Activated naive CD4-positive, alpha-beta T cell treated with anti-CD3 and anti-CD28 coated beads for 36 hours (primary cell): ENCODE measurements around the gene SYT7. TPM values are rescaled to one million over a fixed set of nuclear protein-coding genes. Genes with fewer than 3 reads are reported as not detected.

Experiments used
- CTCF ChIA-PET: fragments of 350-600 bp; sonication (Branson Sonifier 250); formaldehyde crosslinking; loops from one replicate; lab custom pipeline; 2021; ENCODE audit warnings: antibody characterized with exemption; lab: Charles Lee
- DNase-seq: peaks from one replicate; pipeline ENCODE4 v3.0.0-alpha.2; 2020
- H3K27ac Mint-ChIP-seq: one replicate; pipeline ENCODE4 v1.8.0; 2021; ENCODE audit warnings: mild to moderate bottlenecking, mixed read lengths
- H3K27me3 Mint-ChIP-seq: one replicate; pipeline ENCODE4 v1.8.0; 2021; ENCODE audit warnings: low read depth, mixed read lengths
- H3K36me3 Mint-ChIP-seq: one replicate; pipeline ENCODE4 v1.8.0; 2021; ENCODE audit warnings: low read depth, mixed read lengths
- H3K4me1 Mint-ChIP-seq: one replicate; pipeline ENCODE4 v1.8.0; 2021; ENCODE audit warnings: low read depth, mixed read lengths
- H3K4me3 Mint-ChIP-seq: one replicate; pipeline ENCODE4 v1.8.0; 2021; ENCODE audit warnings: mild to moderate bottlenecking, moderate library complexity, mixed read lengths
- H3K9me3 Mint-ChIP-seq: one replicate; pipeline ENCODE4 v1.8.0; 2021; ENCODE audit warnings: mixed read lengths
- intact Hi-C: fragments of 100-400 bp; cut with micrococcal nuclease; formaldehyde crosslinking; loops from one replicate; pipeline ENCODE4 v1.15.1; 2023
- total RNA-seq, 2 experiments: library from RNA; stranded (reverse); gene quantifications; one replicate each; pipeline ENCODE4 v1.2.3, GENCODE V29; 2021

Gene SYT7
- total RNA-seq, 2 experiments from 2014 or later: not detected

GRCh38 chr11:61575886-61576861 lies 4.7 kb downstream of the SYT7 start:
- Mint-ChIP-seq H3K27ac (no peak overlapping the region), H3K9me3 (no peaks in the 10 kb centered on the region), H3K27me3 (peaks cover 25% of the 10 kb centered on the region), H3K36me3 (no peaks in the 10 kb centered on the region), H3K4me3 (no peak overlapping the region), H3K4me1 (peaks cover 3% of the 10 kb centered on the region)
- CTCF ChIA-PET: interaction anchor here (1.0 kb wide), 2 partner anchors 9 to 10 kb away, joined by 3 to 4 read pairs; no protein-coding TSS in a partner anchor
- intact Hi-C loops: no loop called here
- DNase-seq: no peak

- Mint-ChIP-seq H3K9me3 (no peaks in the 10 kb centered on the region), H3K27ac (no peak overlapping the region), H3K27me3 (peaks cover 29% of the 10 kb centered on the region), H3K4me3 (no peak overlapping the region), H3K4me1 (peaks cover under 1% of the 10 kb centered on the region), H3K36me3 (no peaks in the 10 kb centered on the region)
- intact Hi-C loops: no loop called here
- no peak for DNase-seq
- CTCF ChIA-PET: no interaction called here
Observed at GRCh38 chr11:61574611-61575010, 6.3 kb downstream of the SYT7 start.

- intact Hi-C loops: no loop called here
- H3K4me1 Mint-ChIP-seq: peaks cover 1% of the 10 kb centered on the region
- H3K27ac Mint-ChIP-seq: no peak overlapping the region
- H3K36me3 Mint-ChIP-seq: no peaks in the 10 kb centered on the region
- H3K27me3 Mint-ChIP-seq: peaks cover 25% of the 10 kb centered on the region
- no peak for DNase-seq
- H3K4me3 Mint-ChIP-seq: no peak overlapping the region
- H3K9me3 Mint-ChIP-seq: no peaks in the 10 kb centered on the region
- CTCF ChIA-PET: no interaction called here
Observed at GRCh38 chr11:61572913-61573312, 8.0 kb downstream of the SYT7 start.

DNA sequence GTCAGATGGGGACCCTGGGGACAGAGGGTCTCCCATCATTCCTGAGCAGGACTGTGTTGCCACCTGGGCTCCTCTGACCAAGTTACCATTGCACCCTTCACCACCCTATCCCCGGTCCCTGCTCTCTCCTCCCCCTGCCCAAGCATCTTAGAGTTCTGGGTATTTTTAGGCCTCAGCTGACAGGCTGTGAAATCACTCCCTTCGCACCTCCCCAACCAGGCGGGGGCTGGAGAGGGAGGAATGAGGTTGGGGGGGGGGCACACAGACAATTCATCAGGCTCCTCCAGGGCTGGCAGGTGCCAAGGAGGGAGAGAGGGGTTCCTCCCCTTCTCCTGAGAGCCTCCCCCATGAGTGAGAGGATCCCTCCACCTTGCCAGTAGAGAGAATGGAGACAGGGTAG lies 9.0 kb downstream of the SYT7 start:
- H3K27me3 Mint-ChIP-seq: peaks cover 30% of the 10 kb centered on the region

DNA sequence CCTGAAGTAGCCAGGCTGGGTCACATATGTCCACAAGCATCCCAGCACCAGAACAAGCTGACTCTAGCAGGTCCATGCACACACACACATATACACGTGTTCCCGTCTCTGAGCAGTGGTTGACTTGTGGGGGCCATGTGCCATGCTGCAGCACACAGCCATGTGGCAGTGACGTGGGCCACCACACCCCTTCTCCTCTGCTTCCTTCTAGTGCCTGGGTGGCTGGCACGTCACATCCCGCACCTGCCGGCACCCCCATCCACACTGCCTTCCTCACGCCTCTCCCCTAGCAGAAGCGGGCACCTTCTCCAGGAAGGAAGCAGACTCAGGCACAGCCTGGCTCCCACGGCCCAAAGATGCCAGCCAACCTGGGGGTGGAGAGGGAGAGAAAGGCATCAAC lies 9.5 kb downstream of the SYT7 start:
- Mint-ChIP-seq H3K9me3 (no peaks in the 10 kb centered on the region), H3K27me3 (peaks cover 32% of the 10 kb centered on the region), H3K4me3 (no peak overlapping the region), H3K4me1 (peaks cover 1% of the 10 kb centered on the region), H3K36me3 (no peaks in the 10 kb centered on the region), H3K27ac (no peak overlapping the region)
- no peak for DNase-seq
- intact Hi-C loops: no loop called here
- CTCF ChIA-PET: interaction anchor here (0.6 kb wide), 1 partner anchor 185 kb away, joined by 3 read pairs; no protein-coding TSS in a partner anchor

More for the DNA sequence above, 9.0 kb downstream of the SYT7 start:
- H3K9me3 Mint-ChIP-seq: no peaks in the 10 kb centered on the region
- H3K27ac Mint-ChIP-seq: no peak overlapping the region
- CTCF ChIA-PET: no interaction called here
- peaks cover 1% of the 10 kb centered on the region for H3K4me1 Mint-ChIP-seq
- no peaks in the 10 kb centered on the region for H3K36me3 Mint-ChIP-seq
- DNase-seq: no peak
- H3K4me3 Mint-ChIP-seq: no peak overlapping the region
- intact Hi-C loops: no loop called here

DNA sequence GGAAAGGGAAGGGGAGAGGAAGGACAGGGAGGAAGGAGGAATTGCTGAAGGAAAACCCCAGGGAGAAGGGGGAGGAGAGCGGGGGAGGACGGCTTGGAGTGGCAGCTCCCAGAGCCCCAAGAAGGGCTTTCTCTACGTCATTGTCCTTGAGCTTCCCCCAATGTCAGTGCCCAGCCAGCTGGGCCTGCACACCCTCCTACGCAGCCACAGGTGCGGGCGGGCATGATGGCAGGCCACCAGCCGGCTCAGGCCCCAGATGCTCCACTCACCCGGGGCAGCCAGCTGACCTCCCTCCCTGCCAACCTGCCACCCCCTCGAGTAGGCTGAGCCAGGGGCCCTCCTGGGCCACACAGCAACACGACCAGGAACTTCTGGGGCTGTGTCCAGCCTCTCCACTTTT lies 11.2 kb downstream of the SYT7 start:
- no peaks in the 10 kb centered on the region for H3K36me3 Mint-ChIP-seq
- no peak overlapping the region for H3K4me3 Mint-ChIP-seq
- CTCF ChIA-PET: interaction anchor here (0.6 to 1.1 kb wide), 3 partner anchors 134 to 460 kb away, joined by 3 to 4 read pairs (median 3); no protein-coding TSS in a partner anchor
- DNase-seq: no peak
- H3K27me3 Mint-ChIP-seq: peaks cover 36% of the 10 kb centered on the region
- H3K9me3 Mint-ChIP-seq: no peaks in the 10 kb centered on the region
- intact Hi-C loops: no loop called here
- peaks cover 1% of the 10 kb centered on the region for H3K4me1 Mint-ChIP-seq
- H3K27ac Mint-ChIP-seq: no peak overlapping the region

DNA sequence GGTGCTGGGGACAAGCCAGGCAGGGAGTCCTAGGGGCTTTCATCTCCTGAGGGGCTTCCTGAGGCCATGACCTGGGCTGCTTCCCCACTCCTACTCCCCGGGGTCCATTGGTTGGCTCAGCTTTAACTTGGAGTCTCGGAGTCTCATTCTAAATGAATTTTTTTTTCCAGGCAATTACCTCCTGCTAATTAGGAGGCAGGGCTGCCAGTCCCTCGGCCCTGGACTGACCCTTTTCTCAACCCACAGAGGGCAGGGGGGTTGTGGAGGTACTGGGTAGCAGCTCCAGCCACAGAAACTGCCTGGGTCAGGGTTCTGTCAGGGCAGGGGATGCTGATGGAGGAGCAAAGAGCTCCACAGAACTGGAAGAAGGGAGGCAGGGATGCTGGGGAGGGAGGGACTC lies 11.9 kb downstream of the SYT7 start:
- no peaks in the 10 kb centered on the region for H3K36me3 Mint-ChIP-seq
- no peak for DNase-seq
- intact Hi-C loops: no loop called here
- peaks cover 43% of the 10 kb centered on the region for H3K27me3 Mint-ChIP-seq
- peaks cover 1% of the 10 kb centered on the region for H3K4me1 Mint-ChIP-seq
- H3K9me3 Mint-ChIP-seq: no peaks in the 10 kb centered on the region
- H3K4me3 Mint-ChIP-seq: no peak overlapping the region
- CTCF ChIA-PET: interaction anchor here (0.6 to 1.3 kb wide), 3 partner anchors 70 to 461 kb away, joined by 3 to 4 read pairs (median 3); no protein-coding TSS in a partner anchor
- H3K27ac Mint-ChIP-seq: no peak overlapping the region

DNA sequence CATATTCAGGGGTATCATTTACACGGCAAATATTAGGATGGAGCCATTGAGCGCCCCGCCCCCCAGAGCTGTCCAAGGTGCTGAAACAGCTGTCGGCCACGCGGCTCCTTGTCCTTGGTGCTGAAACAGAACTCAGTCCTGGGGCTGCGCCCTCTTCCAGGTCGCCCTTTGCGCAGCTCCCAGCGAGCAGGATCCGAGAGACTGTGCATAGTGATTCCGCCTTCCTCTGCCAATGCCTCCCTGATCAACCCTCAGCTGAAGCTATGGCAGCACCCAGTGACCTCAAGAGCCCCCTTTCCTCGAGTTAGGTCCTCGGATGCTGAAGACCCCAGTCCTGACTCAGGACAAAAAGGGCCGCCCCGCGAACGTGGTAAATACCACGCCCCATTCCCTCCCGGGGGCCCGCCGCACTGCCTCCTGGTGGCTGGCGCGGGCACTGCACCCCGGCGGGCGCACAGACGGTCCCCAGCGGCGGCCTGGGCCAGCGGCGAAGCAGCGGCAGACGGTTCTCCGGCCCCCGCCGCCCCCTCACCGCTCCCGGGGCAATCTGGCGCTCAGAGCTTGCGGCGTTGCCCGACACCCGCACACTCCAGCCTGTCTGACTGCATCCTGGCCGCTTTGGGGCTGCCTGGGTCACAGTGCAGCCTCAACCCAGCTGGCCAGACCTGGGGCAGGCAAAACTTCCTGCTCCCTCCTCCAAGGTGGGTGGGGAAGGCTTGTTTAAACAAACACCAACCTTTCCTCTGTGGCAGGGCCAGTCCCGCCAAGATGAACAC lies 13.4 kb downstream of the SYT7 start:
- H3K4me1 Mint-ChIP-seq: peaks cover 1% of the 10 kb centered on the region
- intact Hi-C loops: loop anchor here (1.0 kb wide), 1 partner anchor 14 kb away; the partner anchor contains the start of gene SYT7
- no peak overlapping the region for H3K27ac Mint-ChIP-seq
- peak; percentile 87 for DNase-seq
- H3K27me3 Mint-ChIP-seq: peaks cover 43% of the 10 kb centered on the region
- no peaks in the 10 kb centered on the region for H3K9me3 Mint-ChIP-seq
- no peaks in the 10 kb centered on the region for H3K36me3 Mint-ChIP-seq
- CTCF ChIA-PET: interaction anchor here (0.8 to 2.6 kb wide), 10 partner anchors 8 to 132 kb away, joined by 3 to 10 read pairs (median 4); no protein-coding TSS in a partner anchor
- H3K4me3 Mint-ChIP-seq: no peak overlapping the region

DNA sequence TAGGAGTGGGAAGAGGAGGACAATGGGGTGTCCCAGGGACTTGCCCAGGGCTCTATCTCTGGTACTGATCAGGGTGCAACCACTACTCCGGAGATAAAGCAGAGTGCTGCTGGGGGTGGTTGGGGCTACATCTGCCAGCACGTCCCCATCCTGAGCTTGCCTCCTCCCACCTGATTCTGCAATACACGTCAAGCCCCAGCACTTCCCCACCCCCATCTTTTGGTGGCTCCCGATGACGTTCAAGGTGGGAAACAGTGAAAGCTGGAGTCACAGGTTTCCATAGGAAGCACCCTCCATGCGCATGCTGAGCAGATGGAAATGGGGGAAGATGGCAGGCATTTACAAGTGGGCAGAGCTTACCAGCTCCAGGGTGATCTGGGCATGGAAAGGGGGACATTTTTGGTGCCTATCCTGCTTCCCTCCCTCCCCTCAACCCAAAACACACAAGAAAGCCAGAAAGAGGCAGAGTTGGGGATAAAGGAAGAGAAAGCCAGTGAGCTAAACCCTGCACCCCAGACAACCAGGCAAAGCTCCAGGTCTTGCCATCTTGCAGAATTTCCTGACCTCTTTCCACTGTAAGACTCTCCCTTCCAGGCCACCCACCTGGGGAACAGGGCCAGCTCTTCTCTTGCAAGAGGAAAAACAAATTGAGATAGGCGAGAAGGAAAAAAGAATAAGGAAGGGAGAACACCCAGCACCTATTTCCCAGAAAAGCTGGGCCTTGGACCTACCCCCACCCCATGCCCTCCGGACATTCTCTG lies 15.8 kb downstream of the SYT7 start:
- no peaks in the 10 kb centered on the region for H3K36me3 Mint-ChIP-seq
- H3K27me3 Mint-ChIP-seq: peaks cover 38% of the 10 kb centered on the region
- intact Hi-C loops: no loop called here
- CTCF ChIA-PET: interaction anchor here (0.9 to 2.6 kb wide), 2 partner anchors 73 to 75 kb away, joined by 3 to 10 read pairs; no protein-coding TSS in a partner anchor
- no peaks in the 10 kb centered on the region for H3K9me3 Mint-ChIP-seq
- peaks cover 1% of the 10 kb centered on the region for H3K4me1 Mint-ChIP-seq
- H3K4me3 Mint-ChIP-seq: no peak overlapping the region
- H3K27ac Mint-ChIP-seq: no peak overlapping the region
- DNase-seq: no peak

DNA sequence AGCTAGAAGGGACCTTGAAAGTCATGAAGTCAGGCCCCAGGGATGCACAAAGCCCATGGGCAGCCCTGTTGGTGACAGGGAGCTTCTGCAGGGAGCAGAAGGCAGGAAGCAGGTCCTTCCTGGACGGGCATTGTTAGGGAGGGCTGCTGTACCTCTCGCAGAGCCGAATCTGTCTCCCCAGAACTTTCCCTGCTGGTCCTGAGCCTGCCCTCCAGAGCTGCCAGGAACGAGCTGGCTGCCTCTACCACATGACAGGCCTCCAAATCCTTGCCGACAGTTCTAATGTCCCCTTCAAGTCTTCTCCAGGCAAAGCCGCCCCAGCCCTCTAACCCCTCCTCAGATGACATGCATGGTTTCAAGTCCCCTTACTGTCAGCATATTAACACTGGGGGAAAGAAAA lies 20.1 kb downstream of the SYT7 start:
- intact Hi-C loops: no loop called here
- no peak overlapping the region for H3K27ac Mint-ChIP-seq
- H3K9me3 Mint-ChIP-seq: no peaks in the 10 kb centered on the region
- CTCF ChIA-PET: no interaction called here
- H3K4me1 Mint-ChIP-seq: no peaks in the 10 kb centered on the region
- H3K4me3 Mint-ChIP-seq: no peak overlapping the region
- H3K27me3 Mint-ChIP-seq: peaks cover 38% of the 10 kb centered on the region
- DNase-seq: no peak
- no peaks in the 10 kb centered on the region for H3K36me3 Mint-ChIP-seq

DNA sequence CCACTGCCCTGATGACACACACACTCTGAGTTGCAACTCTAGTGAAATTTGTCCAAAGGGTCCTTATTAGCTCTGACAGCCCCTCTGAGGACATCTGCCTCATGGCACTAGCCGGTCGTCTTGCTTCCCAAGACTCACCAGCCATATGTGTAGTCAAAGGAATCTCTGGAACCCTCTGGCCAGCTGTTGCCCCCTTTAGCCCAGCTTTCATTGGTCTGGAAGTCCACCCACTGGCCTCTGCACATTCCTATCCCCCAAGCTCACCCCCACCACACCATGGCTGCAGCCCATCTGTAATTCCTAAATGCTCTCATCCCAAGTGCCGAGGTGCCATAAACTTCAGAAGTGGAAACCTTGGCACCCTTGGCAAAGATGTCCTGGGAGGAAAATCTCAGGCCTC lies 24.3 kb downstream of the SYT7 start:
- peaks cover 55% of the 10 kb centered on the region for H3K27me3 Mint-ChIP-seq
- no peak for DNase-seq
- H3K27ac Mint-ChIP-seq: no peak overlapping the region

More for the DNA sequence above, 24.3 kb downstream of the SYT7 start:
- H3K4me1 Mint-ChIP-seq: peaks cover 5% of the 10 kb centered on the region
- intact Hi-C loops: no loop called here
- H3K4me3 Mint-ChIP-seq: no peak overlapping the region
- H3K9me3 Mint-ChIP-seq: no peaks in the 10 kb centered on the region
- CTCF ChIA-PET: no interaction called here
- no peaks in the 10 kb centered on the region for H3K36me3 Mint-ChIP-seq
